Vagina (tissue), 2 donors: ENCODE data around the gene PARVB. TPM values are rescaled to one million over a fixed set of nuclear protein-coding genes. Genes with fewer than 3 reads are reported as not detected.

ENCODE experiments used
- DNase-seq, 2 donors: peaks; one replicate each; pipeline ENCODE4 v3.0.0-alpha.2; 2017; ENCODE audit errors: extremely low spot score in 2 of 2
- H3K27ac ChIP-seq: fragments of 200-600 bp; sonication (generic); one replicate; pipeline ENCODE4 v1.5.1; 2019
- H3K27me3 ChIP-seq: fragments of 200-600 bp; sonication (generic); one replicate; pipeline ENCODE4 v1.5.1; 2019
- H3K36me3 ChIP-seq, 2 donors: fragments of 200-600 bp; sonication (generic); one replicate each; pipeline ENCODE4 v1.5.1; 2017 to 2019
- H3K4me1 ChIP-seq: fragments of 200-600 bp; sonication (generic); one replicate; pipeline ENCODE4 v1.5.1; 2019
- H3K4me3 ChIP-seq, 2 donors: fragments of 200-600 bp; sonication (generic); 1 replicate in 1 of 2; 2 replicates in 1 of 2; pipeline ENCODE4 v1.5.1; 2016 to 2019
- H3K9me3 ChIP-seq: fragments of 200-600 bp; sonication (generic); one replicate; pipeline ENCODE4 v1.5.1; 2019
- POLR2A ChIP-seq, 2 donors: fragments of 450-650 bp; IDR thresholded peaks; one replicate each; pipeline ENCODE4 v1.6.1; 2017; ENCODE audit warnings: antibody characterized with exemption in 2 of 2, mild to moderate bottlenecking in 2 of 2, moderate library complexity in 2 of 2
- POLR2AphosphoS5 ChIP-seq, 2 donors: sonication (generic); formaldehyde crosslinking; IDR thresholded peaks; one replicate each; pipeline ENCODE4 v1.9.0; 2017; ENCODE audit warnings: antibody characterized with exemption in 2 of 2, mild to moderate bottlenecking in 2 of 2, low read depth in 1 of 2; ENCODE audit not compliant: insufficient read depth in 1 of 2
- intact Hi-C: fragments of 100-400 bp; cut with DNase I; formaldehyde crosslinking; loops from one replicate; pipeline ENCODE4 v1.15.1; 2023
- total RNA-seq: library from RNA; depleted of rRNA; stranded (reverse); fragments of >200 nt; gene quantifications from one replicate; pipeline ENCODE4 v1.2.3, GENCODE V29; 2016
- TF ChIP-seq, protein P1 (sequence below), 3 experiments: fragments of 450-650 bp in 2 of 3; fragments of 200-600 bp in 1 of 3; sonication (generic) in 1 of 3; IDR thresholded peaks; one replicate each; pipeline ENCODE4 v1.5.1; 2017 to 2019; ENCODE audit warnings: antibody characterized with exemption in 3 of 3, mild to moderate bottlenecking in 2 of 3, moderate library complexity in 2 of 3

Gene PARVB
- total RNA-seq, 1 donor from 2014 or later, result 11.3 TPM

DNA sequence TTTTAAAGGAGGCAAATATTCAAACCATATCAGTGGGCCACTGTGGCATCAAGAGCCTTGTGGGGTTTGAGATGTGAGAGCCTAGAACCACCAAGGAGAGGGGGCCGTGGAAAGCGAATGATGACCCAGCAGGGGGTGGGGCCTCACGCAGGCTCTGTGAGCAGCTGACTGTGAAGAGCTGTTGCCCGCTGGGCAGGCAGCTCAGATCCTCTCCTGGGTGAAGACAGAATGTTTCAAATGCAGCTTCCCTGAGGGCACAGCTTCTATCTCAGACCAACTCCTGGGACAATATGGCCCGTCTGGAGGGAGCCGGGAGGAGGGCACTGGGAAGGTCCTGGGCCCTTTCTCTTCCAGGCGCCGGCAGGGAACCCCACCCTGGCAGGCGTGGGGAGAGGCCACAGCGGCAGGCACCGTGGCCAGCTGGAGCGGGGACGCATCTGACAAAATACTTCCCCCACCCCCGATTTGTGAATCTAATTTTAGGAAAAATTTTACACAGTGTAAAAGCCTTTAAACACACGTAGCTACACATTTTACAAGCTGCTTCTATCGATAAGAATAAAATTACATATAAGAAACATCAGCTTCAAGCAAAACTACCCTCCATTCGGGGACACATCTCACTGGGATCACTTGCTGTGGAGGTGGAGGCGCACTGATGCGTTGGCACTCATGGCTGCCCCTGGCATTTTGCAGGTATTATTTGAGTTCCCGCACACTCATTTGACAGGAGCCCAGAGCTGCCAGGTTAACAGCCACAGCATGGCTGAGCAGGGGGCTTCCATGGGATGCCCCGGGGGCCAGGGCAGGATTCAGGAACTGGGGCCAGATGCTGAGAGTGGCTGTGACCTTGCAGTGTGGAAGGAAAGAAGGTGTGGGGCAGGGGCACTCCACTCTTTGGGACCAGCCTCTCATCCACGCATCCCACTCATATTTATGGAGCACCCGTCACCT, 196.9 kb downstream of the PARVB start:
- H3K4me3 ChIP-seq, result no peak overlapping the region
- H3K27me3 ChIP-seq, result no peaks in the 10 kb centered on the region
- no peaks in the 10 kb centered on the region for H3K36me3 ChIP-seq
- TF ChIP-seq POLR2A (IDR thresholded peaks at IDR 0.05) (no peak), POLR2AphosphoS5 (IDR thresholded peaks at IDR 0.05; ENCODE audit: insufficient read depth in 1 of 2, low read depth in 1 of 2) (no peak)
- TF ChIP-seq, protein P1, sequence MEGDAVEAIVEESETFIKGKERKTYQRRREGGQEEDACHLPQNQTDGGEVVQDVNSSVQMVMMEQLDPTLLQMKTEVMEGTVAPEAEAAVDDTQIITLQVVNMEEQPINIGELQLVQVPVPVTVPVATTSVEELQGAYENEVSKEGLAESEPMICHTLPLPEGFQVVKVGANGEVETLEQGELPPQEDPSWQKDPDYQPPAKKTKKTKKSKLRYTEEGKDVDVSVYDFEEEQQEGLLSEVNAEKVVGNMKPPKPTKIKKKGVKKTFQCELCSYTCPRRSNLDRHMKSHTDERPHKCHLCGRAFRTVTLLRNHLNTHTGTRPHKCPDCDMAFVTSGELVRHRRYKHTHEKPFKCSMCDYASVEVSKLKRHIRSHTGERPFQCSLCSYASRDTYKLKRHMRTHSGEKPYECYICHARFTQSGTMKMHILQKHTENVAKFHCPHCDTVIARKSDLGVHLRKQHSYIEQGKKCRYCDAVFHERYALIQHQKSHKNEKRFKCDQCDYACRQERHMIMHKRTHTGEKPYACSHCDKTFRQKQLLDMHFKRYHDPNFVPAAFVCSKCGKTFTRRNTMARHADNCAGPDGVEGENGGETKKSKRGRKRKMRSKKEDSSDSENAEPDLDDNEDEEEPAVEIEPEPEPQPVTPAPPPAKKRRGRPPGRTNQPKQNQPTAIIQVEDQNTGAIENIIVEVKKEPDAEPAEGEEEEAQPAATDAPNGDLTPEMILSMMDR (IDR thresholded peaks at IDR 0.05), result no peak
- no peak overlapping the region for H3K27ac ChIP-seq
- peak in 1 of 2 donors; percentile 79 for DNase-seq
- H3K9me3 ChIP-seq, result no peaks in the 10 kb centered on the region
- intact Hi-C loops, result no loop called here
- no peaks in the 10 kb centered on the region for H3K4me1 ChIP-seq

DNA sequence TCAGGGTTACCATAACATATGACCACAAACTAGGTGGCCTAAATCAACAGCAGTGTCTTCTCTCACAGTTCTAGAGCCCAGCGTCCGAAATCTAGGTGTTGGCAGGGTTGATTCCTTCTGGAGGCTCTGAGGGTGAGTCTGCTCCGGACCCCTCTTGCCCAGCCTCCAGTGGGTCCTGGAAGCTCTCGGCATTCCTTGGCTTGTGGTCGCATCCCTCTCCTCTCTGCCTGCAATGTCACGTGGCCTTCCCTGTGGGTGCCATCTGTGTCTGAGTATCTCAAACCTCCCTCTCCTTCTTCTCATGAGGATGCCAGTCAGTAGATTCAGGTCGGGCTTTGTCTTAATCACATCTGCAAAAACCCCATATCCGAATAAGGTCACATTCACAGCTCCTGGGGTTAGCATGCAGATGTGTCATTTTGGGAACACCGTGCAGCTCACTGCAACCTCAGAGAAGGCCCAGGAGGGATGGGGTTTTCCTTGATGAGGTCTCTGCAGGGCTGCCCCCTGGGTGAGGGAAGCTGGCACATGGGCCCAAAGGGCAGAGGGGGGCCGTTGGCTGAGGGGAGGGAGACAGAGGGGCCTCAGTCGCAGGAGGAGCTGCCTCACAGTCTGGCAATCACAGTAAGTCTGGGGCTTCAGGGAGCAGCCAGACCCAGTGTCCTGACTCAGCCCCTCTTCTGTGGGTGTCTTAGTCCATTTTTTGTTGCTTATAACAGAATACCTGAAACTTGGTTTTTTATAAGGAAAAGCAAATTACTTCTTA, 197.8 kb downstream of the PARVB start:
- Histone ChIP-seq H3K4me3 (no peak overlapping the region), H3K9me3 (no peaks in the 10 kb centered on the region), H3K36me3 (no peaks in the 10 kb centered on the region), H3K27ac (no peak overlapping the region), H3K27me3 (no peaks in the 10 kb centered on the region), H3K4me1 (no peaks in the 10 kb centered on the region)
- intact Hi-C loops, result no loop called here
- DNase-seq, result peak in 1 of 2 donors; percentile 77
- TF ChIP-seq, protein P1 (IDR thresholded peaks at IDR 0.05), result no peak
- TF ChIP-seq POLR2A (IDR thresholded peaks at IDR 0.05) (no peak), POLR2AphosphoS5 (IDR thresholded peaks at IDR 0.05; ENCODE audit: insufficient read depth in 1 of 2, low read depth in 1 of 2) (no peak)

Other genes with a start within 250 kb of the PARVB start
- gene EFCAB6, start 212.0 kb upstream of the PARVB start, total RNA-seq, result 1.7 TPM
- 3.2 TPM for gene SULT4A1, start 161.8 kb upstream of the PARVB start, total RNA-seq
- gene PNPLA5, start 132.3 kb upstream of the PARVB start, total RNA-seq, result not detected
- not detected for gene PNPLA3, start 100.5 kb upstream of the PARVB start, total RNA-seq
- 22.3 TPM for gene SAMM50, start 68.9 kb upstream of the PARVB start, total RNA-seq
- 29.5 TPM for gene PARVG, start 156.6 kb downstream of the PARVB start, total RNA-seq